ENCODE data around the gene ARID1B.

ARID1B gene

GRCh38 chr6:157221049-157221816 is 444.1 kb downstream of the ARID1B start:
- TF ChIP-seq GATA2 (IDR thresholded peaks at IDR 0.05; ENCODE audit: low read depth, low read length): no peak
- no peak for TF ChIP-seq GATA3 (IDR thresholded peaks at IDR 0.05; ENCODE audit: low read depth, low read length)

GRCh38 chr6:157221817-157222175 is 444.6 kb downstream of the ARID1B start:
- TF ChIP-seq GATA3 (IDR thresholded peaks at IDR 0.05; ENCODE audit: low read depth, low read length) (no peak), GATA2 (IDR thresholded peaks at IDR 0.05; ENCODE audit: low read depth, low read length) (no peak)

- TF ChIP-seq GATA2 (IDR thresholded peaks at IDR 0.05; ENCODE audit: low read depth, low read length): no peak
- no peak for TF ChIP-seq GATA3 (IDR thresholded peaks at IDR 0.05; ENCODE audit: low read depth, low read length)
These were observed 445.2 kb downstream of the ARID1B start for GRCh38 chr6:157222201-157222981.

GRCh38 chr6:157223021-157223430 is 445.8 kb downstream of the ARID1B start:
- TF ChIP-seq GATA3 (IDR thresholded peaks at IDR 0.05; ENCODE audit: low read depth, low read length): no peak

GRCh38 chr6:157223511-157223910 is 446.3 kb downstream of the ARID1B start:
- no peak for TF ChIP-seq GATA3 (IDR thresholded peaks at IDR 0.05; ENCODE audit: low read depth, low read length)
- no peak for TF ChIP-seq GATA2 (IDR thresholded peaks at IDR 0.05; ENCODE audit: low read depth, low read length)

- TF ChIP-seq GATA3 (IDR thresholded peaks at IDR 0.05; ENCODE audit: low read depth, low read length): no peak
- TF ChIP-seq GATA2 (IDR thresholded peaks at IDR 0.05; ENCODE audit: low read depth, low read length): no peak
These were observed 447.2 kb downstream of the ARID1B start for GRCh38 chr6:157224178-157224950.

GRCh38 chr6:157224951-157225574 is 447.9 kb downstream of the ARID1B start:
- TF ChIP-seq GATA2 (IDR thresholded peaks at IDR 0.05; ENCODE audit: low read depth, low read length): no peak
- no peak for TF ChIP-seq GATA3 (IDR thresholded peaks at IDR 0.05; ENCODE audit: low read depth, low read length)

GRCh38 chr6:157225575-157225995 is 448.4 kb downstream of the ARID1B start:
- TF ChIP-seq GATA3 (IDR thresholded peaks at IDR 0.05; ENCODE audit: low read depth, low read length) (no peak), GATA2 (IDR thresholded peaks at IDR 0.05; ENCODE audit: low read depth, low read length) (no peak)

GRCh38 chr6:157226026-157226625 is 448.9 kb downstream of the ARID1B start:
- TF ChIP-seq GATA3 (IDR thresholded peaks at IDR 0.05; ENCODE audit: low read depth, low read length) (no peak), GATA2 (IDR thresholded peaks at IDR 0.05; ENCODE audit: low read depth, low read length) (no peak)

GRCh38 chr6:157226761-157227160 is 449.6 kb downstream of the ARID1B start:
- TF ChIP-seq GATA2 (IDR thresholded peaks at IDR 0.05; ENCODE audit: low read depth, low read length) (no peak), GATA3 (IDR thresholded peaks at IDR 0.05; ENCODE audit: low read depth, low read length) (no peak)

GRCh38 chr6:157227202-157228166 is 450.3 kb downstream of the ARID1B start:
- no peak for TF ChIP-seq GATA2 (IDR thresholded peaks at IDR 0.05; ENCODE audit: low read depth, low read length)
- no peak for TF ChIP-seq GATA3 (IDR thresholded peaks at IDR 0.05; ENCODE audit: low read depth, low read length)

GRCh38 chr6:157228426-157229131 is 451.4 kb downstream of the ARID1B start:
- TF ChIP-seq GATA2 (IDR thresholded peaks at IDR 0.05; ENCODE audit: low read depth, low read length) (no peak), GATA3 (IDR thresholded peaks at IDR 0.05; ENCODE audit: low read depth, low read length) (no peak)
